Fibroblast of the aortic adventitia (primary cell): ENCODE results near the gene RPL29. TPM values are rescaled to one million over a fixed set of nuclear protein-coding genes. Genes with fewer than 3 reads are reported as not detected.

Experiments used
- DNase-seq: peaks from one replicate; pipeline ENCODE4 v3.0.0-alpha.2; 2010; ENCODE audit warnings: low read depth
- H3K4me3 ChIP-seq: 2 replicates; pipeline ENCODE4 v1.5.1; 2011; ENCODE audit warnings: low read depth, mild to moderate bottlenecking, control low read depth, low read length, moderate library complexity
- CTCF ChIP-seq: IDR thresholded peaks from 2 replicates; pipeline ENCODE4 v1.5.1; 2011; ENCODE audit warnings: mild to moderate bottlenecking, low read length, control low read depth, inconsistent platforms; ENCODE audit not compliant: insufficient read depth
- total RNA-seq: library from RNA; depleted of rRNA; stranded (reverse); fragments of >200 nt; gene quantifications from 2 replicates; pipeline ENCODE4 v1.2.3, GENCODE V29; 2012; ENCODE audit warnings: low replicate concordance

Gene RPL29
- total RNA-seq, 1 donor, result 1,532 TPM

GRCh38 chr3:52006017-52006819 is 10.5 kb upstream of the RPL29 start:
- TF ChIP-seq CTCF, result no peak
- no peak for DNase-seq
- H3K4me3 ChIP-seq, result no peak overlapping the region

- no peak overlapping the region for H3K4me3 ChIP-seq
- TF ChIP-seq CTCF, result no peak
- peak; percentile 51 for DNase-seq
Measured at GRCh38 chr3:52005571-52005986, 9.9 kb upstream of the RPL29 start.

- DNase-seq, result no peak
- TF ChIP-seq CTCF, result no peak
- H3K4me3 ChIP-seq, result no peak overlapping the region
Measured at GRCh38 chr3:52004906-52005395, 9.3 kb upstream of the RPL29 start.

GRCh38 chr3:52004163-52004787 is 8.6 kb upstream of the RPL29 start:
- DNase-seq, result peak; percentile 57
- H3K4me3 ChIP-seq, result no peak overlapping the region

GRCh38 chr3:52002748-52003147 is 7.1 kb upstream of the RPL29 start:
- no peak for DNase-seq
- H3K4me3 ChIP-seq, result no peak overlapping the region
- no peak for TF ChIP-seq CTCF

More at GRCh38 chr3:52004163-52004787, 8.6 kb upstream of the RPL29 start:
- peak; percentile 65 for TF ChIP-seq CTCF

- peak; percentile 54 for DNase-seq
- TF ChIP-seq CTCF, result peak; percentile 88
- no peak overlapping the region for H3K4me3 ChIP-seq
Measured at GRCh38 chr3:52001443-52001974, 5.8 kb upstream of the RPL29 start.
